Measurements from ENCODE around the gene NUDT7.

The NUDT7 gene

DNA sequence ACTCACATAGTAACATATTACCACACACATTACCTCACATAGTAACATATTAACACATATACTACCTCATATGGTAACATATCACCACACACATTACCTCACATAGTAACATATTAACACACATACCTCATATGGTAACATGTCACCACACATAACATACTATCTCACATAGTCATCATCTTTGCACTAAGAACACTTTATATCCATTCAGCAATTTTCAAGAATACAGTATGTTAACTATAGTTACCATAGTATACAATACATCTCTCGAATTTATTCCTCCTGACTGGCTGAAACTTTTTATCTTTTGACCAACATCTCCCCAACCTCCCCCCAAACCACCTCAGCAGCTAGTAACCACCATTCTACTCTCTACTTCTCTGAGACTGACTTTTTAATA lies 7.6 kb downstream of the NUDT7 start:
- no peak for DNase-seq

DNA sequence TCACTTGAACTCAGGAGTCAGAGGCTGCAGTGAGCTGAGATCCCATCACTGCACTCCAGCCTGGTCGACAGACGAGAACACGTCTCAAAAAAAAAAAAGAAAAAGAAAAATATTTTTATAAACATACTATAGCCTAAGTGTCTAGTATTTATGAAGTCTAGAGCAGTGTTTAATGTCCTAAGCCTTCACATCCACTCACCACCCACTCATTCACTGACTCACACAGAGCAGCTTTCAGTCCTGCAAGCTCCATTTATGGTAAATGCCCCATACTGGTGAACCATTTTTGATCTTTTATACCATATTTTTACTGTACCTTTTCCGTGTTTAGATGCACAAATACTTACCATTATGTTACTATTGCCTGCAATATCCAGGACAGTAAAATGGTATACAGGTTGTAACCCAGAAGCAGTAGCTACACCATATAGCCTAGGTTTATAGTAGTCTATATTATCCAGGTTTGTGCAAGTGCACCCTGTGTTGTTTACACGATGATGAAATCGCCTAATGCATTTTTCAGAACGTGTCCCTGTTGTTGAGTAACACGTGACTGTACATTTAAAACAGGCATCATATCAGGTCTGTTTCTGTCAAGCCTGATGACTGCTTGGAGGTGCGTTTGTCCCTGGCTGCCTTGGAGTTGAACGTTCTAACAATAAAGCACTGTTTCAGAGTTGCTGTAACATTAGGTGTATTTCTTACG lies 10.1 kb downstream of the NUDT7 start:
- DNase-seq, result no peak

DNA sequence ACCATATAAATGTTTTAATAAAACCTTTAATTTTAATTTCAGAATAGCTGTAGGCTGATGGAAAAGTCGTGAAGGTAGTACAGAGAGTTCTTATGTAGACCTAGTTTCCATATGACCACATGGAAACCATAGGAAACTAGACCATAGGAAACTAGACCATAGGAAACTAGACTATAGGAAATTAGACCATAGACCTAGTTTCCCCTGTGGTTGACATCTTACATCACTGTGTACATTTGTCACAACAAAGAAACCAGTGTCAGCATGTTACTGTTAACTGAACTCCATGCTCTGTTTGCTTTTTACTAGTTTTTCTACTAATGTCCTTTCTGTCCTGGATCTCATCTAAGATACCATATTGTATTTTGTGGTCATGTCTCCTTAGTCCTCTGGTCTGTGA lies 14.6 kb downstream of the NUDT7 start:
- no peak for DNase-seq

DNA sequence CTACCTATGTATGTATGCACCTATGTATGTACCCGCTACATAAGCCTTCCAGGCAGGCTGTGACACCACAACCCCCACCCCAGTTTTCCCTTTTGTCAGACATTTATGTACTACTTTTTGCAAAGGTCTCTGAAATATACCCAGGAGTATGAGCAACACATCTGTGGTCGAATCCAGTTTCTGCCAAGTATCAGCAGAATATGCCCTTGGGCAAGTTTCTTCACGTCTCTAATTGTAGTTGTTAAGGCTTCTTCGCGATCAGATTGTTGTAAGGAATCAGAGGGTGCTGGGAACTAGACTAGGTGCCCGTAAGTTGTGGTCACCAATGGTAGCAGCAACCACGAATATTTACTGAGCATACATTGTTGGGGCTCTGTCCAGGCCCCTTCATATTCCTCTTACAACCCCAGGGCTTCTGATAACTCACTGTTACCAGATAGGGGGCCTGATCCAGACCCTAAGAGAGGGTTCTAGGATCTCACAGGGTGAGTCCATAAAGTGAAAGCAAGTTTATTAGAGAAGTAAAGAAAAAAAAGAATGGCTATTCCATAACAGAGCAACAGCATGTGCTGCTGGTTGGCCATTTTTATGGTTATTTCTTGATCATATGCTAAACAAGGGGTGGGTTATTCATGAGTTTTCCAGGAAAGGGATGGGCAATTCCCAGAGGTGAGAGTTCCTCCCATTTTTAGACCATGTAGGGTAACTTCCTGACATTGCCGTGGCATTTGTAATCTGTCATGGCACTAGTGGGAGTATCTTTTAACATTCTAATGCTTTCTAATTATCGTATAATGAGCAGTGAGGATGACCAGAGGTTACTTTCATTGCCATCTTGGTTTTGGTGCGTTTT lies 16.6 kb downstream of the NUDT7 start:
- DNase-seq, result no peak

DNA sequence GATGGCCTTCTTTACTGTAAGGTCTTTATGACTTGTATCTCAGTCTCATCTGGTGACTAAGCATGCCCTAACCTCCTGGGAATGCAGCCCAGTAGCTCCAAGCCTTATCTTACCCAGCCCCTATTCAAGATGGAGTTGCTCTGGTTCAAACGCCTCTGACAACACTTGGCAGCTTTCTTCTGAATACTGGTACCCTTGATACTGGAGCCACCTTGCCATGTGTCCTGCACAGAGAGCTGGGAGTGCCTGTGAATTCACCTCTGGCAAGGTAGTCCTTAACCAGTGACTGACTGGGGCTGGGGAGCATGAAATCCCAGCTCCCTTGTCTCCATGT lies 17.2 kb downstream of the NUDT7 start:
- DNase-seq, result no peak

DNA sequence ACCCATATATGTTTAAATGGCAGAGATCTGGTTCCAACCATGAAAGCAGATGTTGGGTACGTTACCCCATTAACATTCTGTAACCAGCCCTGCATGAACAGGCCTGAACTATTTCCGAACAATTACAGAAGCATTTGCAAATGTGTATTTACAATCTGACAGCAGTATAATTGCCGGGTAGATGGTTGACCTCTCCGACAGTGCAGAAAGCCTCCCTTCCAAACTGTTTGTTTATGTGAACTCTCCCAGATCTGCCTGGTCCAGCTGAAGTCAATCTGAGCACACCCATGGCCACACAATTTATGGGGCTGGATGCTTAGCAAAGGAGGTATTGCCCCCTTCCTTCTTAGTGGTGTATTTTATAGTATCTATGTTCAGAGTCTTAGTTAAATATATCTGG lies 21.8 kb downstream of the NUDT7 start:
- DNase-seq, result no peak

DNA sequence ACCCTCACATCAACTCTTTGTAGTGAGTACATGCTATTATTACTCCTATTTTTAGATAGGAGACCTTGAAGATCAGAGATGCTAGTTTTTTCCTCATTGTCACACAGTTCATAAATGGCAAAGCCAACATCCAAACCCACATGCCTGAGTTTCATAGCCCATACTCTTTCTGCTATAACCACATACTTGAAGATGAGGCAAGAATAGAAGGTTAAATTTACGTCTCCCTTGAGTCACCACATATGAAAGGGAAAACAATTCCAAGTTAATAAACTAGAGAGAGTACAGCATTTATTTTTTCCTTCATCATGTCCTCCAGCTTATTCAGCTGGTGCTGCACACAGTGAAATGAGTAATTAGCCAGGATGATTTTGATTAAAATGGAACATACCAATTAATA lies 23.7 kb downstream of the NUDT7 start:
- no peak for DNase-seq

DNA sequence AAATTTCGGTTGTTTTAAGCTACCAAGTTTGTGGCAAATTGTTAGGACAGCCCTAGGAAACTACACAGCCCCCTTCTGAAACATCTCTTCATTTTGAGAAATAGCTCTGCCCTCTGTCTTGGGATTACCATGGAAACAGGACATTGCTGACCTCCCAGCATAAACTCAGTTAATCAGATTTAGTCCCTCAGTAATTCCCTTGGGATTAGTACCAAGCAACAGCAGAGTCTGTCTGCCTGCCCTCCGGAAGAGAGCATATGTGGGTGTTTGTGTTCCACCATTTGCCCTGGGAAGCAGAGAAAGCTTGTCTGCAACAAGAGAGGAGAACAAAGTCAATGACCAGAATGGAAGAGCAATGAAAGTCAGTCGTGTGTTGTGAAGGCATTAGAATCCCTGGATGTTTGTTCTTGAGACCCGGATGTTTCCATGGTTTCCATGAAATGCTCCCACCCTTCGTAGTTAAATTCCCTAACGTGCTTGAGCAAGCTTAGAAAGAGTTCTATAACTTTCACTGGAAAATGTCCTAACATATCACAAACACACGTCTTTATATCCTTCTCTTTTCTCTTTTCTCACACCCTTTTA lies 26.2 kb downstream of the NUDT7 start:
- no peak for DNase-seq

DNA sequence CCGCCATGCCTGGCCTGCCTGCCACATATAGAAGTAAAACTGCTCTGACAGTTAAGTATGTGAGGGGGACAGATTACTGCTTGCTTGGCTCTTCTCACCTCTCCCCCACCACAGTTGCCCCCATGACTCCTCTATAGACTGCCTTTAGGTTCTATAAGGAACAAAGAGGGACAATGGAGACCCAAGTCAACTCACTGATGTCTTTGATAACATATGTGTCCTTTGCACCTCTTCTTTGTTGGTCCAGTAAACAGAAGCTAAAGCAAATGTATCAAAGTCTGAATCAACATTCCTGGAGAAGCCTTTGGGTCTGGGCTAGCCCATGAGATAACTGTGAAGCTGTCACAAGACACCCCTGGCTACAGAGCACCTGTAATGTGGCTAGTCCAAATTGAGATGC lies 27.1 kb downstream of the NUDT7 start:
- no peak for DNase-seq

DNA sequence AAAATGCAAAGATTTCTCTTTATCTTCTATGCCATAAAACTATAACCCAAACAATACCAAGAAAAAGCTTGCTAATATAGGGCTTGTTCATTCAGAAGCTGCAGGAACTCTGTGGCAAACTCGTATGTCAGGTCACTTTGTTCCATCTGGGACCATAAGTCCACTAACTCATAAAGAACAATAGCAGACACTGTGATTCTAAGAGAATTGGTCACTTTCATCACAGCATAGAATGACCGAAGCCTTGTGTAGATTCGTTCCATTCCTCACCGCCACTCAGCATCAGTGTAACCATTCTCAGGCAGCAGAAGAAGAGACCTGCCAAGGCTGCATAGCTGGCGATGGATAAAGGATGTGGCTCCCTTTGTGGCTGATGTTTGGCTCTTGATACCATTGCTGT lies 35.7 kb downstream of the NUDT7 start:
- DNase-seq, result no peak

DNA sequence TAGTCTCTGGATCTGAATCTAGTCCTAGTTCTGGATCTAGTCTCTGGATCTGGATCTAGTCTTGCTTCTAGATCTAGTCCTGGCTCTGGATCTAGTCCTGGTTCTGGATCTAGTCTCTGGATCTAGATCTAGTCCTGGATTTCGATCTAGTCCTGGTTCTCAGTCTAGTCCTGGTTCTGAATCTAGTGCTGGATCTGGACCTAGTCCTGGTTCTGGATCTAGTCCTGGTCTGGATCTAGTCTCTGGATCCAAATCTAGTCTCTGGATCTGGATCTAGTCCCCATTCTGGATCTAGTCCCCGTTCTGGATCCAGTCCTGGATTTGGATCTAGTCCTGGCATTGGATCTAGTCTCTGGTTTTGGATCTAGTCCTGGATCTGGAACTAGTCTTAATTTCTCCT lies 36.2 kb downstream of the NUDT7 start:
- DNase-seq, result no peak

DNA sequence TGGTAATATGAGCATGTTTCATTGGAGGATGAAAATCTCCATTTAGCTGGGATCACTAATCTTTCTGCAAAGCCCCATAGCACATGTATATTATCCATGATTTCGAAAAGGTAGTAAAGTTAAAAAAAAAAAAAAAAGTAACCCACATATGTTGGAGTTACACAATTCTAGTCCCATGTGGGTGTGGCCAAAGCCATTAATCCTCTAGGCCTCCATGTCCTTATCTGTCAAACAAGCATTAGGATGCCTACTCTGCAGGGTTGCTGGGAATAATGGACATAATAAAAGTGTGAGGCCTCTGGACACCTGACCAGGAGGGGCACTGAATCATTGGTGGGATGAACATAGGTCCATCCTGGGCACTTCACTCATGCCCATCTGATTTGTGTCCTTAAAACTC lies 36.9 kb downstream of the NUDT7 start:
- DNase-seq, result no peak

DNA sequence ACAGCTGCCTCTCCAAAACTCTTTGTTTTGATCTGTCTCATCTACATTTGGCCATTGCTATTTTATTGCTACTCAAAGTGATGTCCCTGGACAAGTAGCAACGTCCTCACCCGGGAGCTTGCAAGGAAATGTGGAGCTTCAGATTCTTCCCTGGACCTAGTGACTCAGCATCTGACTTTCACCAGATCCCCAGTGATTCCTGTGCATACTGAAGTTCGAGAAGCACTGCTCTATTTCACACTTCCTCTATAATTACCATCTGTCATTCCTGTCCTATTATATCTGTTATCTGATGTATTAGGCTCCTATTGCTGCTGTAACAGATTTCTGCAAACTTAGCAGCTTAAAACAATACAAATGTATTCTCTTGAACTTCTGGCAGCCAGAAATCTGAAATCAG lies 37.5 kb downstream of the NUDT7 start:
- DNase-seq, result no peak

DNA sequence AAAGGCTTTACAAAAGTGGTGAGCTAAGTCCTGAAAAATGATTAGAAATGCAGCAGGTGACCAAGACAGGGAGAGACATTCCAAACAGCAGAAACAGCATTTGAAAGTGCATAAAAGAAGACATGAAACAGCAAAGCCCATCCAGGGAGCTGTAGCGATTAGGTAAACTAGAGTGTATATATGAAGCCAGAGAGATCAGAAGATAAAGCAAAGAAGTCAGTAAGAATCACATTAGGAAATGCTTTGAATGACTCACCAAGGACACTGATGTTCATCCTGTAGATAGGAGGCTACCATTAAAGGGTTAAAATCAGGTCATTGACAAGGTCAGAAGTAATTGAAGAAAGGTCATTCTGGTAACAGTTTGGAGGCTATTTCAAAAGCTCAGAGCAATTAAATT lies 38.5 kb downstream of the NUDT7 start:
- DNase-seq, result no peak

DNA sequence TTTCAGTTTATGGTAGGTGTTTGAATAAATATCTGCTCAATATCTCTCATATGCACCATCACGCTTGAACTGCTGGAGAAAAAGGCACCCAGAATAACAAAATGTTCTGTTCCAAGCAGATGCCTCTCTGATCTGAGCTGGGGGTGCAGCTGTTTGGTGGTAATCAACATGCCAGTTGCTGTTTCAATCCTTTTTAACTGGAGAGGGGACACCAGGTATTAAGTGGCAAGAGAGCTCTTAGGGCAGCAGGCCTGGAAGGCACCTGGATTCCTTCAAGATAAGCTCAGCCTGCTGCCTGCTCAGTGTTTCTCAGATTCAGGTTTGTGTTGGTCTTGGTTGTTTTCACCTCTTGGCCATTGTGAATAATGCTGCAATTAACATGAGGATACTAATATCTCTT lies 38.9 kb downstream of the NUDT7 start:
- no peak for DNase-seq

DNA sequence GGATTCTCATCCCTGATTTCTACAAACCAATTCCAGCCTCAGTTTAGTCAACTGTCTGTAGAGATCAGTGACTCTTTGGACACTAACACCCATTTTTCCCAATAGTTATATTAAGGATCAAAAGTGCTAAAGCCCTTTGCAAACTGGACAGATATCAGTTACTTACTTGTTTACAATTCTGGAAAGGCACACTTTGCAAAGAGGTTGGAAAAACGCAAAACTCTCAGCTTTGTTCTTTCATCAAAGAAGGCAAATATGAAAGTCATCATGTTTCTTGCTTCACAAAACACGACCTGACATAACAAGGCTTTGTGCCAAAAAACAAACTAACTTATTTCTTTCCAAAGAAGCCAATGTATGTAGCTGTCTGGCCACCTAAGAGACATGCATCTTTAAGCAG lies 39.9 kb downstream of the NUDT7 start:
- no peak for DNase-seq

DNA sequence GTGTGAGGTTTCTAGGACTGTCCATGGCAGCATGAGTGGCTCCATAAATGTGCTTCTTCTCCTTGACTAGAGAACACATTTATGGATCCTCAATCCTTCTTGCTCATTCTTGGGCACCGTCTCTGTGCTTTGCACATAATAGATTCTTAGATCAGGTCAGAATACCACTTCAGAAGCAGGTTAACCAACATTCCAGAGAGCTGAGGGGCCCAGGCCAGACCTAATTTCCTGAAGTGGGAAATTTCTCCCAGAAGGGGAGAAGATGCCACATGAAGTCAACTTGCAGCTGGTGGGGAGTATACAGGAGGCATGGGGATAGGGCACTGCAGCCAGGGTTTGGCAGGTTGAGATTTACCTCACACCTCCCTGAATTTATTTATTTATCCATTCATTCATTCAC lies 41.7 kb downstream of the NUDT7 start:
- DNase-seq, result no peak

DNA sequence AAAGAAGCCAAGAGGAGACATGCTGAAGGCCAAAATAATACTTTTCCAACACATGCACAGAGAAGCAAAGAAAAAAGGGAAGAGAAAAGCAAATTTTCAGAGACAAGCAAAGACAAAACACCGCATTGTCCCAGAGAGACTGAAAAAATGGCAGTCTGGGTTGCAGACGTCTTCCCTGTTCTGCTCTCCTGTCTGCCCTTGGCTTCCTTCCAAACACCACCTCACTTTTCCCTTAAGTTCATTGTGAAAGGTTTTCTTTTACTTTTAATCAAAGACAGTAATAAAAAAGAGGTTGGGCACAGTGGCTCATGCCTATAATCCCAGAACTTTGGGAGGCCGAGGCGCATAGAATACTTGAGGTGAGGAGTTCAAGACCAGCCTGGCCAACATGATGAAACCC lies 44.9 kb downstream of the NUDT7 start:
- no peak for DNase-seq

DNA sequence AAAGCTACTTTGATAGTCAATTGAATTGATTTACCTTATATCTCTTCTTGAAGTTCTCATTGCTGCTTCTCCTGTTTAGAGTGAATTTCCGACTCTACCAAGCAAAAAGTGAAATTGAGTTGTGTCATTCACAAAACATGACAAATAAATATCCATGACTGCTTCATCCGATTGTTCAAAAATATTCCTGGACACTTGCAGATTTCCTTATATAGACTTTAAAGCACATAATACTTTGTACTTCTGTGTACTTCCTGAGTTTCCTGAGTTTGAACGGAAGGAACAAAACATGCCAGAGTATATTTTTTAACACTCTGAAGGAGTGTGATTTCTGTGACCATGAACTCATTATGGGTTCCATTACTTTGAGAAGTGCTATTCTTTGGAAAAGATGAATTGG lies 45.5 kb downstream of the NUDT7 start:
- DNase-seq, result no peak

DNA sequence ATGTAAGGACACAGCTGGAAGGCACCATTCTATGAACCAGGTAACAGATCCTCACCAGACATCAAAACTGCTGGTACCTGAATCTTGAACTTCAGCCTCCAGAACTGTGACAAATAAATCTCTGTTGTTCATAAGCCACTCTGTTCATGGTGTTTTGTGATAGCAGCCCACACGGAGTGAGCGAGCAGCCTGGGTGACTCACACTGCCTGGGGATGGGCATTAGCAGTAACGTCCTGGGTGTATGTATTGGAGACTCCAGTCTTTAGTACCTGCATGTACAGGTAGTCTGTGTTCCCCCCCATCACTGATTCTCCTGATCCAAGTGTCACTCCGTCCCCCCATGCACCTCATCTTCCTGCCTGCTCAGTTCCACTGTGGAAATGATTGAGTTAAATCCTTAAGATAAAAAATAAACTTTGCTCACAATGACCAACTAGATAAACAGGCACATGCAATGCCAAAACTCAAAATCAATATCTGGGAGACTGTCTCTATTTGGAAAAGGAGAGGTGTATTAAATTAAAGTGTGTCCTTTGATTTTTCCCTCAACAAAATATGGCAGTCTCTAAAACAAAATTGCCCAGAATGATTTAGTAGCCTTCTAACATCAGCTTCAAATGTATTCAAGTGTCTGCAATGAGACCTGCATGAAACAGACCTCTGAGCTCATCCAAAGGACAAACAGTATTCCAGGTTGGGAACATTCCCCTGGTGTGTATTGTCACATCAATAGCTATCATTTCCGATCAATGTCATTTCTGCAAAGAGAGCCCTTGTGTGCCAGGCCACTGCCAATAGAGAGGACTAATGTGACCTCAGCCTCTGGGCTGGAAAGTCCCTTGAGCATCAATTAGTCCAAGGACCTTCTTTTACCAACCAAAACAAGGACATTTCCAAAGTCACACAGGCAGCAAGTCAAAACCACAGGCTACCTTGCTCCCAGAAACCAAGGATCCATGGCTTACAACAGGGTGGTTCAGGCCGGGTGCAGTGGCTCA lies 53.9 kb downstream of the NUDT7 start:
- no peak for DNase-seq

DNA sequence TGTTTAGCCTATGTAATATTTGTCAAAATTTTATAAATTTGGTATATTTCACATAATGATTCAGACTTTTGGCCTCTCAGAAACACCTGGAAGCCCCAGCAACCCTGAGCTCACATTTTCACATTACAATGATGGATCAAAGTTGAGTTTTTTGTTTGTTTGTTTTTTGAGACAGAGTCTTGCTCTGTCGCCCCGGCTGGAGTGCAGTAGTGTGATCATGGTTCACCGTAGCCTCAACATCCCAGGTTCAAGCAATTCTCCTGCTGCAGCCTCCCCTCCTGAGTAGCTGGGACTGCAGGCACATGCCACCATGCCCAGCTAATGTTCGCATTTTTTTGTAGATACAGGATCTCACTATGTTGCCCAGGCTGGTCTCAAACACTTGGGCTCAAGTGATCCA lies 55.4 kb downstream of the NUDT7 start:
- no peak for DNase-seq

DNA sequence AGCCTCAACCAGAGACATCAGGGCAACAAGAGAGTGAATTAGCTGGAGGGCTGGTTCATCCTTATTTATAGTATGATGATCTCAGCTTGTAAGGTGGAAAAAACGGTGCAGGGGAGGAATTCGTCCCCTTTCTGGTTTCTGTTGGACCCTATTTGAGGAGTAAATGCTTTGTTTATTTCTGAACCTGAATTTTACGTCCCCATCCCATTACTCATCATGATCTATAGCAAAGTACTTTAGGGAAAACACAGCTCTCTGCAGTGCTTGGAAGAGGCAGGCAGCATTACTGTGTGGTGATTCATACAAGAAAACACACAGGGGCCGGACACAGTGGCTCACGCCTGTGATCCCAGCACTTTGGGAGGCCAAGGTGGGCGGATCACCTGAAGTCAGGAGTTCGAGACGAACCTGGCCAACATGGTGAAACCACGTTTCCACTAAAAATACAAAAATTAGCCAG lies 58.1 kb downstream of the NUDT7 start:
- DNase-seq, result no peak

DNA sequence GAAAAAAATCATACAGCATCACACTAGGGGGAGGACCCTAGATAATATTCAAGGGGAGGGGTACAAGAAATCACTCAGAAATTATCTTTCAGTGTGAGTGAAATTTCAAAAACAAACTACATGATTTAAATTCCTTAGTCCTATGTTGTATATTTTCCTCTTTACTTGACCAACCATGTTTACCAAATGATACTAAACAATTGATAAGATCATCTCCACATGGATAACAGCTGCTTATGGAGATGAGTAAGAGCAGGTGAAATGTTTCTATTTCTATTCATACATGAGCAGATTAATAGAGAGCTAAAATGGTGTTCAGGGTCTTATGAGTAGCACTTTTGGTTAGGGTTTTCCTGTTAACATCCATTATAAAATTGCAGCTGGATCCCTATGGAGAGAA lies 58.8 kb downstream of the NUDT7 start:
- no peak for DNase-seq

Data from NCI-H526 (cell line).